Astrocyte (in vitro differentiated cells and primary cell): ENCODE data around the gene APOA4. TPM values are rescaled to one million over a fixed set of nuclear protein-coding genes. Genes with fewer than 3 reads are reported as not detected.

Source experiments
- DNase-seq: peaks from one replicate; pipeline ENCODE4 v3.0.0-alpha.2; 2010; ENCODE audit warnings: low read depth
- FAIRE-seq: peaks from 2 replicates; lab custom pipeline; 2011; peaks lifted over from hg19 to GRCh38; lab: Jason Lieb, UNC
- H2AFZ ChIP-seq: 2 replicates; pipeline ENCODE4 v1.6.0; 2012; ENCODE audit warnings: low read depth, low read length, inconsistent platforms
- H3K27ac ChIP-seq: 2 replicates; pipeline ENCODE4 v1.5.1; 2011; ENCODE audit warnings: low read depth, low read length, inconsistent platforms
- H3K27me3 ChIP-seq: 2 replicates; pipeline ENCODE4 v1.6.0; 2011; ENCODE audit warnings: low read length, inconsistent platforms; ENCODE audit not compliant: insufficient read depth
- H3K36me3 ChIP-seq: 2 replicates; pipeline ENCODE4 v1.5.1; 2011; ENCODE audit warnings: low read length, inconsistent platforms; ENCODE audit not compliant: insufficient read depth
- H3K4me1 ChIP-seq: 2 replicates; pipeline ENCODE4 v1.5.1; 2011; ENCODE audit warnings: low read length, inconsistent platforms; ENCODE audit not compliant: insufficient read depth
- H3K4me2 ChIP-seq: 2 replicates; pipeline ENCODE4 v1.6.0; 2012; ENCODE audit warnings: low read length, inconsistent platforms
- H3K4me3 ChIP-seq: 2 replicates; pipeline ENCODE4 v1.5.1; 2011; ENCODE audit warnings: low read depth, mild to moderate bottlenecking, low read length, inconsistent platforms; ENCODE audit not compliant: insufficient read depth
- H3K79me2 ChIP-seq: 2 replicates; pipeline ENCODE4 v1.6.0; 2012; ENCODE audit warnings: mild to moderate bottlenecking, low read length, inconsistent platforms; ENCODE audit not compliant: insufficient read depth
- H3K9ac ChIP-seq: 2 replicates; pipeline ENCODE4 v1.6.0; 2012; ENCODE audit warnings: mild to moderate bottlenecking, low read length, inconsistent platforms
- H3K9me3 ChIP-seq: 2 replicates; pipeline ENCODE4 v1.5.1; 2012; ENCODE audit warnings: low read depth, mild to moderate bottlenecking, low read length, inconsistent platforms; ENCODE audit not compliant: insufficient read depth
- H4K20me1 ChIP-seq: 2 replicates; pipeline ENCODE4 v1.6.0; 2012; ENCODE audit warnings: low read length, inconsistent platforms; ENCODE audit not compliant: insufficient read depth
- H3K27ac Mint-ChIP-seq: one replicate; pipeline ENCODE4 v1.8.0; 2021; ENCODE audit warnings: mild to moderate bottlenecking, mixed read lengths; ENCODE audit not compliant: unreplicated experiment
- H3K27me3 Mint-ChIP-seq: one replicate; pipeline ENCODE4 v1.8.0; 2021; ENCODE audit warnings: low read depth, mixed read lengths; ENCODE audit not compliant: unreplicated experiment
- H3K36me3 Mint-ChIP-seq: one replicate; pipeline ENCODE4 v1.8.0; 2021; ENCODE audit warnings: low read depth, mixed read lengths; ENCODE audit not compliant: unreplicated experiment
- H3K4me1 Mint-ChIP-seq: one replicate; pipeline ENCODE4 v1.8.0; 2021; ENCODE audit warnings: low read depth, mixed read lengths; ENCODE audit not compliant: unreplicated experiment
- H3K4me3 Mint-ChIP-seq: one replicate; pipeline ENCODE4 v1.8.0; 2021; ENCODE audit warnings: mild to moderate bottlenecking, moderate library complexity, mixed read lengths; ENCODE audit not compliant: unreplicated experiment
- H3K9me3 Mint-ChIP-seq: one replicate; pipeline ENCODE4 v1.8.0; 2021; ENCODE audit warnings: mild to moderate bottlenecking, mixed read lengths; ENCODE audit not compliant: unreplicated experiment
- EZH2 ChIP-seq: IDR thresholded peaks from 2 replicates; pipeline ENCODE4 v1.6.1; 2012; ENCODE audit warnings: mild to moderate bottlenecking, low read length, inconsistent platforms; ENCODE audit not compliant: insufficient read depth
- total RNA-seq: library from RNA; stranded (reverse); gene quantifications from 2 replicates; pipeline ENCODE4 v1.2.1, GENCODE V29; 2021
- TF ChIP-seq, protein P1 (sequence below): IDR thresholded peaks from 2 replicates; pipeline ENCODE4 v1.5.1; 2011; ENCODE audit warnings: low read depth, mild to moderate bottlenecking, inconsistent platforms, low read length, moderate library complexity; ENCODE audit not compliant: insufficient read depth

The APOA4 gene
- total RNA-seq, 1 donor from 2014 or later = not detected

DNA sequence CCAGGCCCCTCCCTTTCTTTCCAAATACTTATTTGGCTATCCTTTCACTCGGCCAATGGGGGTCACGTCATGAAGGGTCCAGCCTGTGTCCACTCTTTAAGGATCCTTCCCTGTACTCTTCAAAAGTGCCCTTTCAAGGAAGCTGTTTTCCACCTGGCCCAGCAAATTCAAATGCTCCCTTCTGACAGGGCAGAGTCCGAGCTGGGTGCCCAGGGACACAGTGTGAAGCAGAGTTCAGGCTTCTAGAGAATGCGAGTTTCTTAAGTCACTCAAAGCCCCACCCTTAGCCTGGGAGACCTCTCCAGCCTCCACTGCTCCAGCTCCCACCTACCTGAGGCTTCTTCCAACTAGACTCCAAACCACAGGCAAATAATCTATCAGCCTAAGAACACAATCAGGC lies 19.8 kb upstream of the APOA4 start:
- no peak overlapping the region for H2AFZ ChIP-seq
- no peak overlapping the region for H3K27ac Mint-ChIP-seq
- no peaks in the 10 kb centered on the region for H4K20me1 ChIP-seq
- no peaks in the 10 kb centered on the region for H3K27me3 ChIP-seq
- TF ChIP-seq, protein P1, sequence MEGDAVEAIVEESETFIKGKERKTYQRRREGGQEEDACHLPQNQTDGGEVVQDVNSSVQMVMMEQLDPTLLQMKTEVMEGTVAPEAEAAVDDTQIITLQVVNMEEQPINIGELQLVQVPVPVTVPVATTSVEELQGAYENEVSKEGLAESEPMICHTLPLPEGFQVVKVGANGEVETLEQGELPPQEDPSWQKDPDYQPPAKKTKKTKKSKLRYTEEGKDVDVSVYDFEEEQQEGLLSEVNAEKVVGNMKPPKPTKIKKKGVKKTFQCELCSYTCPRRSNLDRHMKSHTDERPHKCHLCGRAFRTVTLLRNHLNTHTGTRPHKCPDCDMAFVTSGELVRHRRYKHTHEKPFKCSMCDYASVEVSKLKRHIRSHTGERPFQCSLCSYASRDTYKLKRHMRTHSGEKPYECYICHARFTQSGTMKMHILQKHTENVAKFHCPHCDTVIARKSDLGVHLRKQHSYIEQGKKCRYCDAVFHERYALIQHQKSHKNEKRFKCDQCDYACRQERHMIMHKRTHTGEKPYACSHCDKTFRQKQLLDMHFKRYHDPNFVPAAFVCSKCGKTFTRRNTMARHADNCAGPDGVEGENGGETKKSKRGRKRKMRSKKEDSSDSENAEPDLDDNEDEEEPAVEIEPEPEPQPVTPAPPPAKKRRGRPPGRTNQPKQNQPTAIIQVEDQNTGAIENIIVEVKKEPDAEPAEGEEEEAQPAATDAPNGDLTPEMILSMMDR = no peak
- no peak for TF ChIP-seq EZH2
- no peaks in the 10 kb centered on the region for H3K4me1 ChIP-seq
- H3K4me3 Mint-ChIP-seq = no peak overlapping the region
- peaks cover 6% of the 10 kb centered on the region for H3K4me1 Mint-ChIP-seq
- no peaks in the 10 kb centered on the region for H3K9me3 ChIP-seq
- H3K79me2 ChIP-seq = no peaks in the 10 kb centered on the region
- no peak overlapping the region for H3K4me3 ChIP-seq
- FAIRE-seq (no peak), DNase-seq (no peak)
- no peak overlapping the region for H3K27ac ChIP-seq
- H3K9ac ChIP-seq = no peak overlapping the region
- no peak overlapping the region for H3K4me2 ChIP-seq
- H3K27me3 Mint-ChIP-seq = peaks cover 3% of the 10 kb centered on the region
- H3K36me3 ChIP-seq = peaks cover 10% of the 10 kb centered on the region
- no peaks in the 10 kb centered on the region for H3K9me3 Mint-ChIP-seq
- peaks cover 18% of the 10 kb centered on the region for H3K36me3 Mint-ChIP-seq

DNA sequence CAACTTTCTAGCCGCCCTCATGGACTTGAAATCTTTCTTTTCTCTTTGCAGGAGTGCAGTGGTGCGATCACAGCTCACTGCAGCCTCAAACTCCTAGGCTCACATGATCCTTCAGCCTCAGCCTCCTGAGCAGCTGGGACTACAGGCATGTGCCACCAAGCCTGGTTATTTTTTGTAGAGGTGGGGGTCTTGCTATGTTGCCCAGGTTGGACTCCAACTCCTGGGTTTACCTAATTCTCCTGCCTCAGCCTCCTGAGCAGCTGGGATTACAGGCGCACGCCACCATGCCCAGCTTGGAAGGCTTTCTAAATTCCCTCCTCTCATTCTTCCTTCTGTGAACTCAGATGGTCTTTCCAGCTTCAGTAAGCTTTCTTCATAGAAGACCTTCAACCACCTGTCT lies 19.0 kb upstream of the APOA4 start:
- H3K27ac Mint-ChIP-seq = no peak overlapping the region
- peaks cover 10% of the 10 kb centered on the region for H3K36me3 ChIP-seq
- H3K27ac ChIP-seq = no peak overlapping the region
- H3K4me3 ChIP-seq = no peak overlapping the region
- no peak overlapping the region for H3K4me2 ChIP-seq
- H3K4me1 Mint-ChIP-seq = peaks cover 12% of the 10 kb centered on the region
- H3K27me3 ChIP-seq = no peaks in the 10 kb centered on the region
- peaks cover 3% of the 10 kb centered on the region for H3K27me3 Mint-ChIP-seq
- H3K9me3 Mint-ChIP-seq = no peaks in the 10 kb centered on the region
- H3K4me1 ChIP-seq = no peaks in the 10 kb centered on the region
- peaks cover 15% of the 10 kb centered on the region for H3K36me3 Mint-ChIP-seq
- no peak overlapping the region for H2AFZ ChIP-seq
- H3K9me3 ChIP-seq = no peaks in the 10 kb centered on the region
- no peaks in the 10 kb centered on the region for H3K79me2 ChIP-seq
- no peak for TF ChIP-seq EZH2
- TF ChIP-seq, protein P1 = no peak
- no peak overlapping the region for H3K4me3 Mint-ChIP-seq
- no peak overlapping the region for H3K9ac ChIP-seq
- no peaks in the 10 kb centered on the region for H4K20me1 ChIP-seq
- DNase-seq (no peak), FAIRE-seq (no peak)

DNA sequence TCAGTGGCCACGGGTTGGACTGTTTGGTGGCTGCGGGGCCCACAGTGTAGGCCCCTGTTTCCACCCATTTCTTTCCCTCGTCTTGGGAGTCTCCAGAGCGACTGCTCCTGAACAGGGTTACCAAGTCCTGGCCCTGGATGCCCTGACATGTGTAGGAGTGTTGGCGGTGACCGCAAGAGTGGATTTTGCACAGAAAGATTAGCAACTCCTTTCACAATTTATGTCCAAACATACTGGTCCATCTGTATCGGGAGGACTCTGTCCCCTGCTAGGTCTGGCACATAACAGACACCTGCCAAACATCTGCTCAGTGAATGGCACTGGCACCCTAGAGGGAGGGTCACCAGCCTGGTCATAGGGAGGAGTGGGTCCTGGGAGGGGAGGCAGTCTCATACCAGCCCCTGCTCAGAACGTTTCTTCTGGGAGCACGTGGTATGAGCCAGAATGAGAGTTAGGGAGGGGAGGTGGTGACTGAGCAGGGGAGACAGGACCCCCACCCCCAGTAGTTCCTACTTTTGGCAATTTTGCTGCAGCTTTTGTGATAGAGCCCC lies 17.7 kb upstream of the APOA4 start:
- Mint-ChIP-seq H3K4me3 (no peak overlapping the region), H3K27ac (no peak overlapping the region), H3K9me3 (no peaks in the 10 kb centered on the region), H3K27me3 (peaks cover 3% of the 10 kb centered on the region), H3K4me1 (peaks cover 12% of the 10 kb centered on the region), H3K36me3 (peaks cover 9% of the 10 kb centered on the region)
- FAIRE-seq (no peak), DNase-seq (no peak)
- H3K9ac ChIP-seq = no peak overlapping the region
- H3K4me1 ChIP-seq = peaks cover under 1% of the 10 kb centered on the region
- no peaks in the 10 kb centered on the region for H3K79me2 ChIP-seq
- TF ChIP-seq, protein P1 = no peak
- TF ChIP-seq EZH2 = no peak
- H3K9me3 ChIP-seq = no peaks in the 10 kb centered on the region
- no peak overlapping the region for H2AFZ ChIP-seq
- H4K20me1 ChIP-seq = no peaks in the 10 kb centered on the region
- H3K36me3 ChIP-seq = peaks cover 7% of the 10 kb centered on the region
- no peak overlapping the region for H3K4me3 ChIP-seq
- no peak overlapping the region for H3K27ac ChIP-seq
- no peak overlapping the region for H3K4me2 ChIP-seq
- H3K27me3 ChIP-seq = no peaks in the 10 kb centered on the region
